Measurements from ENCODE around the gene TOR2A.

GRCh38 chr9:127723013-127723412, 12.1 kb downstream of the TOR2A start:
- TF ChIP-seq CTCF (IDR thresholded peaks at IDR 0.05) (no peak), ZFX (IDR thresholded peaks at IDR 0.05; ENCODE audit: borderline replicate concordance) (no peak)

Data from 22Rv1 (cell line).